GM21786 (cell line): Measurements from ENCODE around the gene CAST.
"Not testable (repeated sequence)": the region's sequence is repeated elsewhere in the genome, so short reads cannot be mapped to it uniquely, and the experiment has no call there.

Experiments
- ATAC-seq: cut with Tn5 transposase; IDR thresholded peaks from one replicate; pipeline ENCODE4 v1.9.1; 2021; ENCODE audit not compliant: unreplicated experiment

CAST gene, protein sequence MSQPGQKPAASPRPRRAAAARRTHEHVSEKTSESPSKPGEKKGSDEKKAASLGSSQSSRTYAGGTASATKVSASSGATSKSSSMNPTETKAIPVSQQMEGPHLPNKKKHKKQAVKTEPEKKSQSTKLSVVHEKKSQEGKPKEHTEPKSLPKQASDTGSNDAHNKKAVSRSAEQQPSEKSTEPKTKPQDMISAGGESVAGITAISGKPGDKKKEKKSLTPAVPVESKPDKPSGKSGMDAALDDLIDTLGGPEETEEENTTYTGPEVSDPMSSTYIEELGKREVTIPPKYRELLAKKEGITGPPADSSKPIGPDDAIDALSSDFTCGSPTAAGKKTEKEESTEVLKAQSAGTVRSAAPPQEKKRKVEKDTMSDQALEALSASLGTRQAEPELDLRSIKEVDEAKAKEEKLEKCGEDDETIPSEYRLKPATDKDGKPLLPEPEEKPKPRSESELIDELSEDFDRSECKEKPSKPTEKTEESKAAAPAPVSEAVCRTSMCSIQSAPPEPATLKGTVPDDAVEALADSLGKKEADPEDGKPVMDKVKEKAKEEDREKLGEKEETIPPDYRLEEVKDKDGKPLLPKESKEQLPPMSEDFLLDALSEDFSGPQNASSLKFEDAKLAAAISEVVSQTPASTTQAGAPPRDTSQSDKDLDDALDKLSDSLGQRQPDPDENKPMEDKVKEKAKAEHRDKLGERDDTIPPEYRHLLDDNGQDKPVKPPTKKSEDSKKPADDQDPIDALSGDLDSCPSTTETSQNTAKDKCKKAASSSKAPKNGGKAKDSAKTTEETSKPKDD

DNA sequence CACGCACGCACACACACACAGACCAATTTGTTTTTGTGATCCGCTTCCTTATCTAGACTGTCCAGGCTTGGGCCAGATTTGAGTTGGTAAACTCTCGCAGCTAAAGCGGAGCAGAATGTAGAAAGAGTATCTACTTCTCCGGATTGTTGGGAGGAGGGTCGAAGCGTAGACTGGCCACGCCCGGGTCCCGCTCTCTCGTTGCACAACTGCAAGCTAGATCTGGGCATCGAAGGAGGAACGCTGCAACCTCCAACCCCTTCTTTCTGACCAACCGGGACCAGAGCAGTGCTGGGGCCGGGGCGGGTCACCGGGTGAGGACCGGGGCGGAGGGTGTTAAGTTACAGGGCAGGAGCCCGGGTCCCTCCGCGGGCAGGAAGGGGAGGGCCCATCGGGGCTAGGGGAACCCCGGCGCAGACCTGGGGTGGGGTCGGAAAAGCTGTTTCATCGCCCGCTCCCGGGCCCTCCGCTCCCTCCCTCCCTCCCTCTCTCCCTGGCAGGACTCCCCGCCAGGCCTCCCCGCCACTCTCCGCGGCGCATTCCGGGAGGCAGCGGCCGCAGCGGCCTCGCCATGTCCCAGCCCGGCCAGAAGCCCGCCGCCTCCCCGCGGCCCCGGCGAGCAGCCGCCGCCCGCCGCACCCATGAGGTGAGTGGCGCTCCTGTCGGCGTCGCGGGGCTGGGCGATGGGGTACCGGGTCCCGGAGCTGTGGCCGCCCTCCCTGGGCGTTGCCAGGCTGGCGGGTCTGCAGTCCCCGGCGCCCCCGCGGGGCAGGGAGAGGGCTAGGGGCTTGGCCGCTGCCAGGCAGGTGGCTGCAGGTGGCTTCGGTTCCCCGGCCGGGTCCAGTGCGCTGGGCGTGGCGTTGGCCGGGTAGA, at the start of gene CAST:
Gene CAST, plus strand, starts transcription at position 522 of the 870 bp plus-strand sequence. Its CDS starts 47 bp downstream, at position 569.
- peak; percentile 58 for ATAC-seq

DNA sequence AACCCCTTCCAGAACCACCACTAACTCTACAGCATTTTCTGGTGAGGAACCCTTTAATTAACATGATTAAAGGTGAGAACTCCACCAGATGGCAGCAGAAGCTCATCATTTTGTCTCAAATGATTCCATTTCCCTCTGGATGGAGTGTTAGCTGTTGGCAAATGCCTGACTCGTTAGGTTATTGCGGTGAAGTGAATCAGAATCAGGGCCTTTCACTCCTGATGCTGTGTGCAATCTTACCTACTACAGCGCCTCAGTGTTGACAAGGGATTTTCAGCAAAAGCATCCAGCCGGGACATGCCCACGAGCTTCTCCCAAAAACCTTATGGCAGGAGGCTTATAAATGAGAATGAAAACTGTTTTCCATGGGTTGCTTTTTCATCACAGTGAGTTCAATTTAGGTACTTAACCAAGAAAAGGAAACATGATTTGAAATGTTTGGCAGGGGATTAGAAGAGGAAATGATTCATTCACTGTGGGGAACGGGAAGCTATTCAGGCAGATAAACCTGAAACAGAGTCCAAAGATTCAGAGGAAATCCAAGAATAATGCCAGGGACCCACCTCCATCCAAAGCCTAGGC, 48.0 kb upstream of the CAST start:
- ATAC-seq, result no peak

DNA sequence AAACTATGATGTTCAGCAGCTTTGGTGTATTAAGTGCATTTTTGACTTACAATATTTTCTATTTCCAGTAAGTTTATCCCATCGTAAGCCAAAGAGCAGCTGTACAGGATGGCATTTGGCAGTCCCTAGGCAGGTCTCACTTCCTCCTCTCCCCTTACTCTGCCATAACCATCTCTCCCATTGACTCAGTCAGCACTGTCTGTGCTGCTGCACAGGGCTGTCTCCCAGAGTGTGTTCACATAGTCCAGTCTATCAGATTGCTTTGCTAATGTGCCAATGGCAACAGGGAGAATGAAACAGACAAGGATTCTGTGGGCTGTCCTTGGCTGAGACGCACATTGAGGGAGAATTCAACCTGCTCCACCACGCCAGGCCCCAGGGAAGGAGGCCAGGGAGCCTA, 47.0 kb upstream of the CAST start:
- ATAC-seq, result no peak

GRCh38 chr5:96616801-96617200, 45.4 kb upstream of the CAST start:
- no peak for ATAC-seq

- ATAC-seq, result not testable (repeated sequence)
Observed at GRCh38 chr5:96618311-96619016, 43.7 kb upstream of the CAST start.

DNA sequence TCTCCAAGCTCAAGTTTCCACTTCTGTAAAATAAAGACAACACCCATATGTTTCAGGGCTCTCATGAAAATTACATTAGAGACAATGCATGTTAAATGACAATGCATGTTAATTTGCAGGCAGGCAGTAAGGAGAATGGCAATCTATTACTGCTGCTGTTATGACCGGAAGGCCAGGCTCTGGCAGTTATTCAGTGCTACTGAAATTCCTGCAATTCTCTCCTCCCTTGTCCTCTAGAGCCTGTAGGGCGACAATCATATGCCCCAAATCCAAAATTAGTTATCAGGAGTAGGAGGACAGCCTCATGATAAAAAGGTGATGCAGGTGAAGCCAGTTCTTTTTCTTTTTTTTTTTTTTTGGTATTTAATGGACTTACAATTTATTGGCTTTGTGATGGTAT, 42.2 kb upstream of the CAST start:
- no peak for ATAC-seq

DNA sequence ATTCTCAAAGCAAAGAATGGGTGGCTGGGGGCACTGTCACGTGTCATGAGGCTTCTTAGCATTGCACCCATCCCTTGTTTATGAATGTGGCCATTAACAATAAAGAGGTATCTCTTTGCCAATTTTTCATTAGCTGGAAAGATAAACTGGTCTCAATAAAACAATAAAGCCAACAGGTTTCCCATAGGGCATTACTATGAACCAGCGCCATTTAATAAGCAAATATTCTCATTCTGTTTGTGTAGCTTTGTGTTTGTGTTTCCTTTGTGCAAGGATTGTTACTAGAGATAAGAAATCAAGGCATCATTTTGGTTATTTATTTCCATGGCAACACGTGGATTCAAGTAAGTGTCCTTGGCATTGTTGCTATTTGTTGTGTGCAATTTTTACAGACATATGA, 37.6 kb upstream of the CAST start:
- ATAC-seq, result no peak

- ATAC-seq, result no peak
Observed at GRCh38 chr5:96625365-96625764, 36.8 kb upstream of the CAST start.

DNA sequence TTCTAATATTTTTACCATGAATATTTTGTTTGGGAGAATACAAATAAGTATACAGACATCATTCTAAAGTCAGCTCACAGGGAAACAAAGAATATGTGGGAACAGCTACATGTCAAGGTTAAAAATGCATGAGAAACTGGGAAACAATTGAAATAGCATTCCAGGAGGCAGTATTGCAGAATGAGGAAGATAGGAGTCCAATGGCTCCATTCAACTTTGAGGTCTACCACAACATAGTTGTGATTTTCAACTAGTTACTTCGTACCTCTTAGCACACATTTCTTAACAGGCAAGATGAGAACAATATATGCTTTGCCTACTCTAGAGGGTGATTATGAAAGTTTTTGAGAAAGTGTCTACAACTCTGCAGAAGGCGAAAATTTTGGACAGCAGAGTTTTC, 35.2 kb upstream of the CAST start:
- no peak for ATAC-seq

DNA sequence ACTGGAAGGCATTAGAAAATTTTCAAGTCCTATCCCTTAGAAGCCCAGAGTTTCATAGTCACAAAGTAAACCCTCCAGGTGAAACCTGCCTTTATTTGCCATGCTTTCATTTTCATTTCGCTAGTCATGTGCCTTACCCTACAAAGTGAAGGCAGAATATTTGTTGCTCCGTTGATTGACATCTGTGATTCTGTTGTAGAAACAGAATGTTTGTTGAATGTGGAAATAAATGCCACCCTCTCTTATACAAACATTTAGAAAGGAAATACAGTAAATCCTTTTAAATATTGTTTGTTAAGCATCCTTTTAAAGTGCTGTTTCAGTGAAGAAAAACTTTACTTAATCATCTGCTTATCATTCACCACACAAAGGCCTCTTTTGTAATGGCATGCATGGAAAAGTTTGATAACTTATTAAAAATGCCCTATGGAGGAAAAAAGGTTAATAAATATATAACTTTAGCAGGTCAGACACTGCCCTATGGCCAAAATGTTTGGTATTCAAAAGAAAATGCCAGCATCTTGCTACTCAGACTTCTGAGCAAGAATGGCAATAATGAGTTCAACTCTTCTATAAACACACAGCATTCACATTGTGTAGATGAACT, 34.3 kb upstream of the CAST start:
- ATAC-seq, result no peak

GRCh38 chr5:96628406-96628805, 33.8 kb upstream of the CAST start:
- ATAC-seq, result no peak

DNA sequence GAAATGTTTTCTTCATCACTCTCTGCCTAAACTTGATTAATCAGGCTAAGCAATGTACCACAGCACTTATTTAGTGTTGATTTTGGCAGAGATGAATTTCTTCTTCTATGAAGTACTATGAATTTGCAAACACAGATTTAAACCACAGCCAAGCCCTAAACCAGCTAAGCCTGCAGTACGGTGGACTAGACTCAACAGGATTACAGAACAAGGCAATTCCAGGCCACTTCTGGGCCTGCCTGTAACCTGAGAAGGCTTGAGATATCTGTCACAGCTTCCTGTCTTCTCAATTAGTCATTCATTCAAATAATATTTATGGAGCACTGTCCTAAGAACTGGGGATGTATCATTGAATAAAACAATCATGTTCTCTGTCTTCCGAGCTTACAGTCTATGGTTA, 32.4 kb upstream of the CAST start:
- ATAC-seq, result no peak

DNA sequence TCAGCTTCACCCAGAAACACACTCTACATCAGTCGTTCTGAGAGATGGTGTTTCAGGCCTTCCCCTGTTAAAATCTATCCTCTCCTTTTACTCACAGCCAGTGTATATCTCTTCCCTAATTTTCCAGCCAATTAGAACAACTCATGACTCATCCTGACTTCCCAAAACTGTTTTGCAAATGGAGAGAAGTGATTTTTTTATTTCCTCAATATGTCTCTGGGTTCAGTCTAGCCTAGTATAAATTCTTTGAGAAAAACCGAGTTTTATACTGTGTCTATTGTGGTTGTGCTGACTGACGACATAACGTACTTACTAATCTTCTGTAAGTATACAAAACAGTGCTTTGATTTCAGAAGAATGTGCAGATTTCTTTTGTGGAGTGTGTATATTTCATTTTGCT, 28.4 kb upstream of the CAST start:
- no peak for ATAC-seq

GRCh38 chr5:96634881-96635280, 27.3 kb upstream of the CAST start:
- no peak for ATAC-seq

GRCh38 chr5:96636046-96636445, 26.1 kb upstream of the CAST start:
- no peak for ATAC-seq

DNA sequence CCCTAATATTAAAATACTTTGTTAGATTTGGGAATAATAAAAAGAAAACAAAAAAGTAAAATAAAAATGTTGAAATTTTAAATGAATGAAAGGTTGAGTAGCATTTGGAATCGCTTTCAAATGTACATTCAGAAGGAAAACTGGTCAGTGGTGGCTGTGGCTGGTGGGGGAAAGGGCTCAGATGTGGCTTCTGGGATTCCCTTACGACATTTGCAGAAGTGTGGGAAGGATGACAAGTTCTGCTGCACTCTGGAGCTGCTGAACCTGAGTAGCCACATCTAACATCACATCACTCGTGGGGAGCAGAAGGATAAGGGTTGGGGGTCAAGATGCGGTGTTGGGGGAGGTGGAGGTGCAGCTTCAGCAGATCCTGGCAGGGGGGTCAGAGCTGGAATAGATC, 25.6 kb upstream of the CAST start:
- no peak for ATAC-seq

DNA sequence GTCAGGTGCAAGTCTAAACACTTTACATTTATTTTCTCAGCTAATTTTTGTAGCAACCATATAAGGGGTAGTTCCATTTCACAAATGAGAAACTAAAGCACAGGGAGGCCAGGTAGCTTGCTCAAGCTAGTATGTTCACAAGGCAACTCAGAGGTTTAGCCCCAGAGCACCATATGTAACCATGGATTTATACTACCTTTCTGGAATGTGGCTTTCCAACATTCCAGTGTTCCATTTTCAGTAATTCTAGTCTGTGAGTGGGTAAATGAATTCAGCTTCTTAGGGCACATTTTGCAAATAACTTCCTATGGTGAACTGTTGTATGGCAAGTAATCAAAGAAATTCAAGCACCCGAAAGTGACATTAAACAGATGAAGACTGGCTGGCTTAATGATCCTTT, 25.0 kb upstream of the CAST start:
- no peak for ATAC-seq

GRCh38 chr5:96638561-96638960, 23.6 kb upstream of the CAST start:
- no peak for ATAC-seq

DNA sequence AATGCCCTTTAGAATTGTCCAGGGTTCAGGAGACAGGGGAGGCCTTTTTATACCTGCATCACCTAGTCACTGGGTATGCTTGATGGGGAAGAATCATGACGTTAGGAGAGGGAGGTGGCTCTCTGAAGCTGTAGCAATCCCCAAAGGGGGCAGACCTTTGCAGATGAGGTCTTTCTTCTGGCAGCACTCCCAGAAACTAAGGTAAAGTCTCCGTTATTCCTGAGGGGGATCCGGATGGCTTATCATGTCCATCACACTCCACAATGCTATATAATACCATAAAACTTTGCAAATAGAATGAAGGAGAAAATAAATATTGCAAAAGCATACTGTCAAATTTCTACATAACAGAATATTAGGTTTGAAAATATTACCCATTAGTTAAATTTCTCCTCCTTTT, 21.5 kb upstream of the CAST start:
- no peak for ATAC-seq
